H9 (cell line): ENCODE measurements around the gene ECHS1. TPM values are rescaled to one million over a fixed set of nuclear protein-coding genes. Genes with fewer than 3 reads are reported as not detected.

Source experiments
- DNase-seq: peaks from one replicate; pipeline ENCODE4 v3.0.0-alpha.2; 2017
- H2AFZ ChIP-seq: one replicate; pipeline ENCODE4 v1.6.1; 2013; ENCODE audit warnings: mild to moderate bottlenecking, low read length, control low read depth, moderate library complexity
- H2AK5ac ChIP-seq: 2 replicates; pipeline ENCODE4 v1.6.1; 2013; ENCODE audit warnings: low read length, control low read depth, mixed read lengths; ENCODE audit not compliant: insufficient read length
- H2BK120ac ChIP-seq: one replicate; pipeline ENCODE4 v1.6.1; 2013; ENCODE audit warnings: low read depth, mild to moderate bottlenecking, low read length, control low read depth, inconsistent platforms; ENCODE audit not compliant: poor library complexity, severe bottlenecking
- H2BK12ac ChIP-seq: 2 replicates; pipeline ENCODE4 v1.6.1; 2013; ENCODE audit warnings: low read length, control low read depth, mixed read lengths, low read depth; ENCODE audit not compliant: insufficient read length
- H2BK15ac ChIP-seq: 2 replicates; pipeline ENCODE4 v1.6.1; 2013; ENCODE audit warnings: low read depth, low read length, control low read depth
- H2BK20ac ChIP-seq: one replicate; pipeline ENCODE4 v1.6.1; 2013; ENCODE audit warnings: low read depth, mild to moderate bottlenecking, low read length, control low read depth, inconsistent platforms; ENCODE audit not compliant: poor library complexity, severe bottlenecking
- H2BK5ac ChIP-seq: 2 replicates; pipeline ENCODE4 v1.6.1; 2013; ENCODE audit warnings: low read length, control low read depth, mixed read lengths; ENCODE audit not compliant: insufficient read length
- H3K14ac ChIP-seq: 2 replicates; pipeline ENCODE4 v1.6.1; 2013; ENCODE audit warnings: low read length, control low read depth; ENCODE audit not compliant: insufficient read depth
- H3K18ac ChIP-seq: 2 replicates; pipeline ENCODE4 v1.6.1; 2013; ENCODE audit warnings: low read depth, mild to moderate bottlenecking, mixed read lengths, low read length, control low read depth; ENCODE audit not compliant: insufficient read length
- H3K23ac ChIP-seq: 2 replicates; pipeline ENCODE4 v1.6.1; 2013; ENCODE audit warnings: low read length, control low read depth, mixed read lengths, low read depth; ENCODE audit not compliant: insufficient read length
- H3K23me2 ChIP-seq: 2 replicates; pipeline ENCODE4 v1.6.1; 2013; ENCODE audit warnings: low read depth, mild to moderate bottlenecking, mixed read lengths, low read length, control low read depth; ENCODE audit not compliant: insufficient read length, poor library complexity, severe bottlenecking
- H3K27ac ChIP-seq: 2 replicates; pipeline ENCODE4 v1.5.1; 2013; ENCODE audit warnings: low read length, control low read depth, mixed read lengths, low read depth; ENCODE audit not compliant: insufficient read length
- H3K27me3 ChIP-seq: 2 replicates; pipeline ENCODE4 v1.6.1; 2013; ENCODE audit warnings: low read length, control low read depth, inconsistent platforms; ENCODE audit not compliant: insufficient read depth
- H3K4ac ChIP-seq: 2 replicates; pipeline ENCODE4 v1.6.1; 2013; ENCODE audit warnings: low read depth, mild to moderate bottlenecking, control low read depth, inconsistent platforms, low read length, moderate library complexity
- H3K4me1 ChIP-seq: 2 replicates; pipeline ENCODE4 v1.6.1; 2013; ENCODE audit warnings: low read length, control low read depth, inconsistent platforms; ENCODE audit not compliant: insufficient read depth
- H3K4me2 ChIP-seq: 2 replicates; pipeline ENCODE4 v1.6.1; 2013; ENCODE audit warnings: low read length, control low read depth, mixed read lengths; ENCODE audit not compliant: insufficient read length, insufficient read depth
- H3K56ac ChIP-seq: 2 replicates; pipeline ENCODE4 v1.6.1; 2013; ENCODE audit warnings: low read depth, mild to moderate bottlenecking, mixed read lengths, low read length, control low read depth; ENCODE audit not compliant: insufficient read length
- H3K79me1 ChIP-seq: 2 replicates; pipeline ENCODE4 v1.6.1; 2013; ENCODE audit warnings: low read depth, mild to moderate bottlenecking, moderate library complexity, low read length, control low read depth, inconsistent platforms; ENCODE audit not compliant: insufficient read depth, poor library complexity, severe bottlenecking
- H3K79me2 ChIP-seq: 2 replicates; pipeline ENCODE4 v1.6.1; 2013; ENCODE audit warnings: low read length, control low read depth, inconsistent platforms; ENCODE audit not compliant: insufficient read depth
- H3K9ac ChIP-seq: 2 replicates; pipeline ENCODE4 v1.6.1; 2013; ENCODE audit warnings: low read length, control low read depth, mixed read lengths; ENCODE audit not compliant: insufficient read length; ENCODE audit errors: extremely low read depth
- H3K9me3 ChIP-seq: one replicate; pipeline ENCODE4 v1.6.1; 2013; ENCODE audit warnings: low read depth, low read length, inconsistent platforms; ENCODE audit not compliant: control insufficient read depth
- H3T11ph ChIP-seq: one replicate; pipeline ENCODE4 v1.6.1; 2013; ENCODE audit warnings: mild to moderate bottlenecking, low read length, control low read depth, inconsistent platforms
- H4K20me1 ChIP-seq: one replicate; pipeline ENCODE4 v1.6.1; 2013; ENCODE audit not compliant: control insufficient read depth, insufficient read length, insufficient read depth
- H4K5ac ChIP-seq: 2 replicates; pipeline ENCODE4 v1.6.1; 2013; ENCODE audit warnings: low read depth, mild to moderate bottlenecking, mixed read lengths, low read length, control low read depth; ENCODE audit not compliant: insufficient read length
- H4K8ac ChIP-seq: replicated peaks from 2 replicates; pipeline ENCODE4 v1.6.1; 2013; ENCODE audit warnings: low read length, control low read depth, mixed read lengths, low read depth; ENCODE audit not compliant: insufficient read length
- H4K91ac ChIP-seq: 2 replicates; pipeline ENCODE4 v1.6.1; 2013; ENCODE audit warnings: low read depth, mild to moderate bottlenecking, moderate library complexity, mixed read lengths, low read length, control low read depth; ENCODE audit not compliant: insufficient read length
- H3K27ac Mint-ChIP-seq, 3 experiments: 2 replicates in 2 of 3; 3 replicates in 1 of 3; pipeline ENCODE4 v1.8.0; 2020 to 2021; ENCODE audit warnings: mixed read lengths in 3 of 3, mild to moderate bottlenecking in 1 of 3, moderate library complexity in 1 of 3
- H3K27me3 Mint-ChIP-seq: 2 replicates; pipeline ENCODE4 v1.8.0; 2021; ENCODE audit warnings: low read depth, mild to moderate bottlenecking, moderate library complexity, mixed read lengths
- H3K36me3 Mint-ChIP-seq, 3 experiments: 2 replicates in 2 of 3; 3 replicates in 1 of 3; pipeline ENCODE4 v1.8.0; 2020 to 2021; ENCODE audit warnings: low read depth in 3 of 3, mixed read lengths in 3 of 3; ENCODE audit not compliant: insufficient read depth in 1 of 3
- H3K4me1 Mint-ChIP-seq, 2 experiments: 2 replicates each; pipeline ENCODE4 v1.8.0; 2020; ENCODE audit warnings: mixed read lengths in 2 of 2
- H3K4me3 Mint-ChIP-seq, 2 experiments: 2 replicates in 1 of 2; 3 replicates in 1 of 2; pipeline ENCODE4 v1.8.0; 2020 to 2021; ENCODE audit warnings: mild to moderate bottlenecking in 2 of 2, mixed read lengths in 2 of 2, moderate library complexity in 1 of 2
- H3K9me3 Mint-ChIP-seq, 2 experiments: 2 replicates in 1 of 2; 3 replicates in 1 of 2; pipeline ENCODE4 v1.8.0; 2020; ENCODE audit warnings: mild to moderate bottlenecking in 2 of 2, mixed read lengths in 2 of 2, moderate library complexity in 1 of 2
- WGBS: extraction: QIAGEN DNeasy Blood & Tissue Kit; methylation state at CpG from one replicate; pipeline ENCODE4 v1.1.7; 2013; ENCODE audit warnings: missing lambda C conversion rate, low lambda C conversion rate, mixed read lengths; ENCODE audit not compliant: insufficient read length; ENCODE audit errors: extremely low coverage; 5-methylcytosine and 5-hydroxymethylcytosine counted together
- total RNA-seq: library from RNA; stranded (reverse); gene quantifications from 2 replicates; pipeline ENCODE4 v1.2.1, GENCODE V29; 2021
- TF ChIP-seq, protein P1 (sequence below): fragments of 200-600 bp; sonication (generic); conservative IDR thresholded peaks from 3 replicates; pipeline ENCODE4 v1.8.0; 2021; ENCODE audit warnings: antibody characterized with exemption, mild to moderate bottlenecking

ECHS1 gene
- total RNA-seq, 1 experiment from 2014 or later, result 94.1 TPM

DNA sequence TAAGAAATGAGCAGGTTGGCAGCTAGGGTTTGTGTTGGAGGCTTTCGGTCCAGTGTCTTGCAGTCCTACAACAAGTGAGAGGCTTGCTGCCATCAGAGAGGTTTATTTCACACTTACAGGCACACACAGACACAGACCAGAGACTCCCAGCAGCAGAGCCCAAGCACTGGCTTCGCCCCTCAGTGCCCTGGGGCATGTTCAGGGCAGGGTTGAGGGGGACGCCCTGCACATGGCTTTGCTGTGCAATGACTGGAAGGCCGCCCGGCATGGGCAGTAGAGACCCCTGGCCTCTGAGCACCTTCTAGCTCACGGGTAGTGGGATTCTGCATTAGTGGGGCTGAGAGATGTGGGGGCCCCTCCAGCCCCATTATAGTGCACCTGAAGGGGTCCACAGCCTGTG, 47.4 kb upstream of the ECHS1 start:
- Histone ChIP-seq H4K8ac (no peak overlapping the region), H3K4me1 (no peaks in the 10 kb centered on the region), H4K5ac (no peak overlapping the region), H2BK20ac (no peak overlapping the region), H4K91ac (no peak overlapping the region), H3K27me3 (no peaks in the 10 kb centered on the region), H3K14ac (no peak overlapping the region), H3K27ac (no peak overlapping the region), H2BK12ac (no peak overlapping the region), H2BK5ac (no peak overlapping the region), H2AK5ac (no peak overlapping the region), H3K23ac (no peak overlapping the region), H3K79me2 (no peaks in the 10 kb centered on the region), H2BK120ac (no peak overlapping the region), H2BK15ac (no peak overlapping the region), H3K9ac (no peak overlapping the region), H4K20me1 (peaks cover 4% of the 10 kb centered on the region), H3T11ph (no peak overlapping the region), H3K18ac (no peak overlapping the region), H3K4ac (no peak overlapping the region), H3K4me2 (no peak overlapping the region), H3K56ac (no peak overlapping the region), H3K23me2 (peaks cover 3% of the 10 kb centered on the region), H3K79me1 (no peaks in the 10 kb centered on the region), H3K9me3 (peaks cover 3% of the 10 kb centered on the region), H2AFZ (no peak overlapping the region)
- no CpG with 5 or more reads among the region's 6 CpGs for WGBS
- Mint-ChIP-seq H3K27me3 (peaks cover 11% of the 10 kb centered on the region), H3K4me3 (no peak overlapping the region), H3K27ac (no peak overlapping the region; a peak in 1 of 7 replicates), H3K9me3 (peaks cover 4 to 6% of the 10 kb centered on the region in 2 experiments), H3K36me3 (peaks cover 8 to 23% (median 17%) of the 10 kb centered on the region in 3 experiments), H3K4me1 (no peaks in the 10 kb centered on the region)
- peak; percentile 21 for DNase-seq
- TF ChIP-seq, protein P1, sequence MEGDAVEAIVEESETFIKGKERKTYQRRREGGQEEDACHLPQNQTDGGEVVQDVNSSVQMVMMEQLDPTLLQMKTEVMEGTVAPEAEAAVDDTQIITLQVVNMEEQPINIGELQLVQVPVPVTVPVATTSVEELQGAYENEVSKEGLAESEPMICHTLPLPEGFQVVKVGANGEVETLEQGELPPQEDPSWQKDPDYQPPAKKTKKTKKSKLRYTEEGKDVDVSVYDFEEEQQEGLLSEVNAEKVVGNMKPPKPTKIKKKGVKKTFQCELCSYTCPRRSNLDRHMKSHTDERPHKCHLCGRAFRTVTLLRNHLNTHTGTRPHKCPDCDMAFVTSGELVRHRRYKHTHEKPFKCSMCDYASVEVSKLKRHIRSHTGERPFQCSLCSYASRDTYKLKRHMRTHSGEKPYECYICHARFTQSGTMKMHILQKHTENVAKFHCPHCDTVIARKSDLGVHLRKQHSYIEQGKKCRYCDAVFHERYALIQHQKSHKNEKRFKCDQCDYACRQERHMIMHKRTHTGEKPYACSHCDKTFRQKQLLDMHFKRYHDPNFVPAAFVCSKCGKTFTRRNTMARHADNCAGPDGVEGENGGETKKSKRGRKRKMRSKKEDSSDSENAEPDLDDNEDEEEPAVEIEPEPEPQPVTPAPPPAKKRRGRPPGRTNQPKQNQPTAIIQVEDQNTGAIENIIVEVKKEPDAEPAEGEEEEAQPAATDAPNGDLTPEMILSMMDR, result no peak
